Common myeloid progenitor, CD34-positive (primary cell): ENCODE results near the gene FNIP2.

ENCODE experiments used
- CTCF ChIA-PET: fragments of 350-600 bp; sonication (Branson Sonifier 250); formaldehyde crosslinking; loops from one replicate; lab custom pipeline; 2021; ENCODE audit warnings: antibody characterized with exemption; lab: Charles Lee
- POLR2A ChIA-PET: fragments of 350-600 bp; sonication (Branson Sonifier 250); formaldehyde crosslinking; loops from one replicate; lab custom pipeline; 2021; ENCODE audit warnings: antibody characterized with exemption; lab: Charles Lee
- DNase-seq, 3 donors: peaks; one replicate each; pipeline versions ENCODE4 v3.0.0 to v3.0.0-alpha.2; 2013
- H3K27ac ChIP-seq, 2 experiments: 1 replicate in 1 of 2; 2 replicates in 1 of 2; pipeline ENCODE4 v1.7.0; 2013; ENCODE audit warnings: inconsistent platforms in 2 of 2, low read length in 2 of 2, mild to moderate bottlenecking in 2 of 2, low read depth in 1 of 2, moderate library complexity in 1 of 2; ENCODE audit not compliant: severe bottlenecking in 2 of 2, insufficient read depth in 1 of 2, poor library complexity in 1 of 2
- H3K27me3 ChIP-seq, 5 experiments: replicated peaks in 2 of 5; 1 replicate in 3 of 5; 2 replicates in 2 of 5; pipeline versions ENCODE4 v1.6.1 to v1.7.0; 2013; ENCODE audit warnings: low read length in 4 of 5, mild to moderate bottlenecking in 2 of 5, moderate library complexity in 2 of 5, inconsistent platforms in 1 of 5; ENCODE audit not compliant: insufficient read depth in 5 of 5, control insufficient read depth in 4 of 5
- H3K36me3 ChIP-seq, 4 experiments: 1 replicate in 2 of 4; 2 replicates in 2 of 4; pipeline versions ENCODE4 v1.6.1 to v1.7.0; 2013; ENCODE audit warnings: low read length in 3 of 4, control low read depth in 1 of 4, mild to moderate bottlenecking in 1 of 4; ENCODE audit not compliant: control insufficient read depth in 4 of 4, insufficient read depth in 4 of 4
- H3K4me1 ChIP-seq, 4 experiments: 1 replicate in 3 of 4; 2 replicates in 1 of 4; pipeline versions ENCODE4 v1.6.1 to v1.7.1; 2013; ENCODE audit warnings: low read length in 3 of 4, mild to moderate bottlenecking in 3 of 4, control low read depth in 1 of 4, inconsistent platforms in 1 of 4, moderate library complexity in 1 of 4; ENCODE audit not compliant: control insufficient read depth in 4 of 4, insufficient read depth in 4 of 4; ENCODE audit errors: control extremely low read depth in 1 of 4
- H3K4me3 ChIP-seq, 7 experiments: 1 replicate in 4 of 7; 2 replicates in 3 of 7; pipeline versions ENCODE4 v1.5.1 to v1.7.0; 2013; ENCODE audit warnings: mild to moderate bottlenecking in 7 of 7, low read length in 6 of 7, moderate library complexity in 6 of 7, inconsistent platforms in 2 of 7, low read depth in 2 of 7, control low read depth in 1 of 7; ENCODE audit not compliant: insufficient read depth in 4 of 7, control insufficient read depth in 1 of 7; ENCODE audit errors: extremely low read depth in 1 of 7
- H3K9me3 ChIP-seq, 5 experiments: 1 replicate in 4 of 5; 2 replicates in 1 of 5; pipeline versions ENCODE4 v1.6.1 to v1.7.1; 2013; ENCODE audit warnings: low read length in 4 of 5, mild to moderate bottlenecking in 2 of 5, inconsistent platforms in 1 of 5, low read depth in 1 of 5, moderate library complexity in 1 of 5; ENCODE audit not compliant: control insufficient read depth in 4 of 5, insufficient read depth in 2 of 5; ENCODE audit errors: control extremely low read depth in 1 of 5
- WGBS: methylation state at CpG from one replicate; pipeline ENCODE4 v1.1.5; 2013; ENCODE audit not compliant: insufficient coverage; 5-methylcytosine and 5-hydroxymethylcytosine counted together

Gene FNIP2

DNA sequence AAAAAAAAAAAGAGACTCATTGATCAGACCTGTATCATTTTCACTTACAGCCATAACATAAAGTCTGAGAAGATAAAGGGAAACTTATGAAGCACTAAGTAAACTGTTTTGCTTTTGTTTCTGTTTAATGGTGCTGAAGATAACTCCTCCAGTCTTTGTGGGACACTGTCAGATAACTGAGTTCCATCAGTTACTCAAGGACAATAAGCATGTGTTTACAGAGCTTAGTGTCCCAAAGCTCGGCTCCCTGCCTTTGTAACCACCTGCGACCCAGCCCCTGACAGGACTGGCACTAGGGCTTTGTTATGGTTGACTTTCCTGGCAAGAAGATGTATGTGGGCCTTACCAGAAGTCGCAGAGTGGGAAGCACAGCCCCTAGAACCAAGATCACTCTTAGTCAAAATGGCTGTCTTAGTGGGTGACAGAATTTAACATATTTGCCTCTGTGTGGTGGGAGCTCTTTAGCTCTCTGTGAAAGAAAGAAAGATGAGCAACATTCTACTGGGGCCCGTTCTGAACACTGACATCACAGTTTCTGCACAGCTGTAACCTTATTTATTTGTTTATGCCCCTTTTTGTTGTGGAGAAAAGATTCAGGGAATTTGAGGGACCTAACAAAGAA, 68.1 kb downstream of the FNIP2 start:
- ChIA-PET POLR2A (no interaction called here), CTCF (interaction anchor here (0.6 to 2.6 kb wide), 3 partner anchors 12 to 18 kb away, joined by 3 to 14 read pairs (median 3); no protein-coding TSS in a partner anchor)
- Histone ChIP-seq H3K27ac (no peak overlapping the region), H3K4me1 (no peaks in the 10 kb centered on the region), H3K27me3 (no peaks in the 10 kb centered on the region), H3K9me3 (no peaks in the 10 kb centered on the region), H3K4me3 (no peak overlapping the region), H3K36me3 (peaks cover 8 to 43% (median 21%) of the 10 kb centered on the region in 4 experiments)
- no peak for DNase-seq
- WGBS = no CpG with 5 or more reads among the region's 4 CpGs

DNA sequence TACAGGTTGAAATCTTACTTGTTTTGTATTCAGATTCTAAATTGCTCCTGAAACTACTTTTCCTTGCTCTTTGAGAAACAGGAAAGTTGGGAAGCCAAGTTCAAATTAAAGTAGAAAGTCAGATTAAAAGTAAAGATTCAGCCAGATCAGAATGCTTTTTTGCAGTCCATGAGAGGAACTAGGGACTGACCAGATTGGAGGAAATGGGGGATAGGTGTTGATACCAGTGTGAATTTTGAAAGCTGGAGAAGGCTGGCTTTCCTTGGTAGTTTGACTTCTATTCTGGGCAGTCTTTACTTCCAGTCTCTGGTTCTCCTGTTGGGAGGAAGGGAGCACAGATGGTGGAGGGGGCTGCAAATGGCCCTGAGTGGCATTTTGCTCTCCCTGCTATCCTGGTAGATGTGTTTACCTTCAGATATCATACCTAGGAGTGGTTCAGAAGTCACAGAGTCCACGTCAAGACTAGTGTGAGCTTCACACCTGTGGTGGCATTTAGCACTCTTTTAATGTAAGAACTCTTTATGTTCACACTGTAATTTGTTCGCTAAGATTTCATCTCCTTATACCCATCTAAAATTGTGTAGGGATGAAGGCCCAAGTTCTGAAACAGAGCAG, 68.8 kb downstream of the FNIP2 start:
- no peaks in the 10 kb centered on the region for H3K27me3 ChIP-seq
- H3K4me3 ChIP-seq = no peak overlapping the region
- H3K27ac ChIP-seq = no peak overlapping the region
- no peak for DNase-seq
- WGBS = 100% methylated on average over 1 of the region's 2 CpGs
- ChIA-PET CTCF (interaction anchor here (1.1 to 4.6 kb wide), 4 partner anchors 12 to 19 kb away, joined by 3 to 17 read pairs (median 9); no protein-coding TSS in a partner anchor), POLR2A (no interaction called here)
- H3K4me1 ChIP-seq = no peaks in the 10 kb centered on the region
- no peaks in the 10 kb centered on the region for H3K9me3 ChIP-seq
- peaks cover 8 to 39% (median 21%) of the 10 kb centered on the region in 4 experiments for H3K36me3 ChIP-seq

DNA sequence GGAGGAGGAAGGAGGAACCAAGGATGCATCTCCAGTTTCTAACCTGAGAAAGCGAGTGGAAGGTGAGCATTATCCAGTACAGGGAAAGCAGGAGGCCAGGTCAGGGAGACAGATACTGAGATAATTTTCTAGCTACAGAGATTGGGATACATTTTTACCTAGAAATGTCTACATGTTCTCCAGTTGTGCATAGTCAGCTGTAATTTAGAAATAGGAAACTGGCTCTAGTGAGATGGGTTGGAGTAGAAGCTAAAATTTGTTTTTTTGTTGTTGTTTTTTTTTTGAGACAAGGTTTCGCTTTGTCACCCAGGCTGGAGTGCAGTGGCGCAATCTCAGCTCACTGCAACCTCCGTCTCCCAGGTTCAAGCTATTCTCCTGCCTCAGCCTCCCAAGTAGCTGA, 71.3 kb downstream of the FNIP2 start:
- ChIA-PET CTCF (interaction anchor here (1.0 to 4.6 kb wide), 8 partner anchors 9 to 388 kb away, joined by 3 to 17 read pairs (median 4); no protein-coding TSS in a partner anchor), POLR2A (interaction anchor here (0.7 to 1.0 kb wide), 2 partner anchors 311 to 315 kb away, joined by 4 read pairs; no protein-coding TSS in a partner anchor)
- no peak for DNase-seq
- H3K4me1 ChIP-seq = no peaks in the 10 kb centered on the region
- WGBS = 100% methylated on average over 4 of the region's 4 CpGs
- no peak overlapping the region for H3K27ac ChIP-seq
- H3K9me3 ChIP-seq = no peaks in the 10 kb centered on the region
- no peaks in the 10 kb centered on the region for H3K27me3 ChIP-seq
- H3K36me3 ChIP-seq = peaks cover 5 to 43% (median 14%) of the 10 kb centered on the region in 4 experiments
- no peak overlapping the region for H3K4me3 ChIP-seq

DNA sequence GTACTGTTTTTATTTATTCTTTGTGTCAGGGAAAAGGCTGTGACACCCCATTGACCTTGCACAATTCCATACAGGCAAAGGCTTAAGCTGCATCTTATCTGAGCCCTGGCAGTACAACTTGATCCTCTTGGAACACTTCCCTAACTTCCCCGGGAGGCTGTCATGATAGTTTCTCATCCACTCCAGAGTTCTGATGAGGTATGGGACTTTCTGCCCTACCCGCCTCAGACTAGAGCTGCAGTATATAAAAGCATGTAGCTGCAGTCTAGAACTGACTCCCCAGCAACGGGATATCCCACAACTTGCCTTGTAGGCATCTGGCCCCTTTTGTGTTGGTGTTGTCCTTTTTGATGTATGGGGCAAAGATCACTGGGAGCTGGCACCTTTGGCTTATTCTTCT, 72.7 kb downstream of the FNIP2 start:
- H3K27ac ChIP-seq = no peak overlapping the region
- no peaks in the 10 kb centered on the region for H3K27me3 ChIP-seq
- no peak overlapping the region for H3K4me3 ChIP-seq
- peaks cover 2 to 37% (median 11%) of the 10 kb centered on the region in 4 experiments for H3K36me3 ChIP-seq
- H3K4me1 ChIP-seq = no peaks in the 10 kb centered on the region
- CTCF ChIA-PET = interaction anchor here (0.5 to 4.6 kb wide), 6 partner anchors 8 to 636 kb away, joined by 3 to 17 read pairs (median 4); no protein-coding TSS in a partner anchor
- WGBS = 83% methylated on average over 2 of the region's 3 CpGs
- DNase-seq = no peak
- POLR2A ChIA-PET = no interaction called here
- H3K9me3 ChIP-seq = no peaks in the 10 kb centered on the region

DNA sequence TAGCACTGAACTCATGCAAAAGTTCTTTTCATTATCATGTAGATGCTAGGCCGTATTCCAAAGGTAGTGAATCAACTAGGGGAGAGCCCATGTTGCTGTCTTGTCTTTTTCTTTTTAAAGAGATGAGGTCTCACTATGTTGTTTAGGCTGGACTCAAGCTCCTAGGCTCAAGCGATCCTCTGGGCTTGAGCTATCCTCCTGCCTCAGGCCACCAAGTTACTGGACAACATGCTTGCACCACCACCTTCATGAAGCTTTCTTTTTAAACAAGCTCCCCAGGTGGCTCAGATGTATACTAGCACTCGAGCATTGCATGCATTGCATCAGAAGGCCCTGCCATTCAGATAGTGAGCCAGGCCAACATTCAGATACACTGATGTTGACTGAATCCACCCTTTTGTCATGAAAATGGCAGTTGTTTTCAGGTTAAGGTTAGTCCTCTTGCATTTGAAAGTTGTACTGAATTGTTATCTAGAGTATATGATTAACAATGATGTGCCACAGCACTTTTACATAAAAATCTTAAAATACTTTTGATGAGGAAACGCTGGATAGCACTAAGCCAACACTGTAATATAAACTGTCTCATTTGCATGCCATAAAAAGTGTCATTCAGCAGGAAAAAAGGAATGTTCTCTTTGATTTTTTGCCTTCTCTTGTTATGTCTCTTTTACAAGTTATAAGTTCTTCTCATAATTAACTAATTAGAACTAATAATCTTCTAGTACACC, 76.7 kb downstream of the FNIP2 start:
- Histone ChIP-seq H3K4me3 (no peak overlapping the region), H3K4me1 (peaks cover 0 to 2% (median 0%) of the 10 kb centered on the region in 4 experiments), H3K36me3 (peaks cover 0 to 36% (median 16%) of the 10 kb centered on the region in 4 experiments), H3K9me3 (no peaks in the 10 kb centered on the region), H3K27ac (no peak overlapping the region), H3K27me3 (no peaks in the 10 kb centered on the region)
- POLR2A ChIA-PET = interaction anchor here (0.5 kb wide), 1 partner anchor 167 kb away, joined by 3 read pairs; no protein-coding TSS in a partner anchor
- 100% methylated on average over 3 of the region's 4 CpGs for WGBS
- no peak for DNase-seq
- CTCF ChIA-PET = interaction anchor here (0.6 to 5.3 kb wide), 11 partner anchors 11 to 358 kb away, joined by 3 to 25 read pairs (median 4); partner anchors contain the start of gene FNIP2

DNA sequence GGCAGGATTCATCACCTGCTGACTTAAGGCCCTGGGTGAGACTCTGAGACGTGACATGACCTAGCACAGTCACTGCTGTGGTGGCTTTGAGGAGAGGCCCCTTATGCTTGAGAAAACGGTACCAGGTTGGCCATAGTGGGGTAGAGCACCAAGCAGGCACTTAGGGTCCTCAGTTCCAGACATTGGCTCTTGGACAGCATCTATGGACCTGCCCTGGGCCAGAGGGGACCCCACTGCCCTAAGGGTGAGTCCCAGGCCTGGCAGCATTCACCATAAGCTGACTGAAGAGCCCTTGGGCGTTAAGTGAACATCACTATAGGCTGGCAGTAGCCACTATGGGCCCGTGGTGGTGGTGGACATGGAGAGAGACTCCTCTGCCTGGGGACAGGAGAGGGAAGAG, 78.7 kb downstream of the FNIP2 start:
- Histone ChIP-seq H3K36me3 (peaks cover 3 to 31% (median 15%) of the 10 kb centered on the region in 4 experiments), H3K27me3 (no peaks in the 10 kb centered on the region), H3K9me3 (no peaks in the 10 kb centered on the region), H3K4me3 (no peak overlapping the region), H3K27ac (no peak overlapping the region), H3K4me1 (peaks cover 0 to 4% (median 0%) of the 10 kb centered on the region in 4 experiments)
- 100% methylated on average over 4 of the region's 4 CpGs for WGBS
- no peak for DNase-seq
- ChIA-PET CTCF (interaction anchor here (0.9 to 5.3 kb wide), 6 partner anchors 10 to 355 kb away, joined by 3 to 25 read pairs (median 3); no protein-coding TSS in a partner anchor), POLR2A (no interaction called here)
